HG03064 (cell line): ENCODE measurements around the gene BABAM2.

Experiments used
- ATAC-seq: cut with Tn5 transposase; IDR thresholded peaks from one replicate; pipeline ENCODE4 v1.9.1; 2021; ENCODE audit warnings: low read depth; ENCODE audit not compliant: unreplicated experiment

The BABAM2 gene

GRCh38 chr2:28348149-28348567 is 457.6 kb downstream of the BABAM2 start:
- ATAC-seq = no peak

DNA sequence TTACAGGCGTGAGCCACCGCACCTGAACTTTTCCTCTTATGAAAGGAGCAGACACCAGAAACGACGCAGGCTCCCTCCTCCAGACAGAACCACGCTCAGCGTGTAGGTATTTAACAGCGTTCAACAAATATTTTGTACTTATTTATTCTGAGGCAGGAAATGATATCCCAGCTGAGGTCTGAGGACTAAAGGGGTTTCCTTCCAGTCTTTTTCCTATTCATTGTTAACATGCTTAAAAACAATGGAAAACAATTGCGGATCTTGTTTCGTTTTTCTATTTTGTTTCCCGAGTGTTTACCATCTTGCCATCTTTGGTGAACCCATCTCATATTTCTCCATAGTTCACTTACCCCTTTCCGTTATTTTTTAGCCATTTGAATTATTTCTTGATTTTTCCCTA is 458.4 kb downstream of the BABAM2 start:
- ATAC-seq = no peak

DNA sequence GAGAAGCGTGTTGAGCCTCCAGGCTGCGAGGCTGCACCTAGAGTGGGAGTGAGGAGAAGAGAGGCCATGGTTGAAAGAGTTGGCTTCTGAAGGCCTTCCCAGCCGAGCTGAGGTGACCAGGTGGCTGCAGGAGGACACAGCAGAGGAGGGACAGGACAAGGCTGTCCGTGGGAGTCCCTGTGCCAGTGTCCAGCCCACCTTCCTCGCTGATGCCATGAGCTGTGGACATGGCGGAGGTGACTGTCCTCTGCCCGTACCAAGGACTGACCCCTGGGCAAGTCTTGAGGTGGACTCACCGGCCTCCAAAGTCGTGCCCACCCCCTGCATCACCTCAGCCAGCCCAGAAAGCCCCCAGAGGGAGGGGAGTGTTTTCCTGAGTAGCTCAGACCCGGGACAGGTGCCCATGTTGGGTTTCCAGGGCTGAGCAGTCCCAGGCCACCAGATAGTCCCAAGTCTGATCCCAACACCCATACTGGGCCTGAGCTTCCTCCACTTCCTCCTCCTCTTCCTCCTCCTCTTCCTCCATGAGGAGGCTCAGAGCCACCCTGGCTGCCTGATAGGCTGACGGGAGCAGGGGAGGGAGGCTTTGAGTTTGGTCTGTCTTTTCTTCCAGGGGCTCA is 459.1 kb downstream of the BABAM2 start:
- ATAC-seq = no peak

DNA sequence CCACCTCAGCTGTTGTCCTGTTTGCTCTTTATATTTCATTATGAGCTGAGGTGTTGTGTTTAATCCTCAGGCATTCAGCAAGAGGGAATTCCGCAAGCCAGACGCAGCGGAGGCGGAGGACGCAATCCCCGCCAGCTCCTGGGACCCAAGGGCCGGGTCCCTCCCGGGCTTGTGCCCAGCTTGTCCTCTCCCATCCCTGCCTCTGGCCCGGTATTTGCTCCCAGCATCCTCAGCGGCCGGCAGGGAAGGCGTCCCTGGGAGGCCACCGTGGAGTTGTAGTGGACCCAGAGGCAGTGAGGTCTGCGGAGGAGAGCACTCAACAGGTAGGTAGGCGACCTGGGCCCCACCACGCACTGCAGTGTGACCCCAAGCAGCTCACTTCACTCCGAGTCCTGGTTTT is 459.7 kb downstream of the BABAM2 start:
- ATAC-seq = no peak

DNA sequence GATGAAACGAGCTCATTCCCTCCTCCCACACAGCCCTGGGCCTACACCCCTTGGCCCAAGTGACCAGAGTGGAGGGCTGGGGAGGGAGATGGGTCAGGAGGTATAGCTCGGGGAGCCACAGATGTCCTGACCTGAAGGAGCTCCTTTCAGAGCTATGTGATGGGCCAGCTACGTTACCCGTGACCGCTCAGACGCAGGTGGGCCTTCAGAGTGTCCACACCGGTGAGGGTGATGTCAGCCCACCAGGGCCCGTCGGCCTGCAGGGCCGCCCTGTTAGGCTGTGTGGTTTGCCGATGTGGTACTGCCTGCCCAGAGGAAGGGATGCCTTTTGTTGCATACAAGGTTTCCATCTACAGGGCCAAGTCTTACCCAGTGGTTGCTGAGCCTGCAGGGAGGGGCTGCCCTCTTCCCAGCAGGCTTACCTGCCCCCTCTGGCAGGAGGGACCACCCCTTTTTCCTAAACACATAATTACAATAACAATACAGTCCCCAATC is 460.3 kb downstream of the BABAM2 start:
- no peak for ATAC-seq

DNA sequence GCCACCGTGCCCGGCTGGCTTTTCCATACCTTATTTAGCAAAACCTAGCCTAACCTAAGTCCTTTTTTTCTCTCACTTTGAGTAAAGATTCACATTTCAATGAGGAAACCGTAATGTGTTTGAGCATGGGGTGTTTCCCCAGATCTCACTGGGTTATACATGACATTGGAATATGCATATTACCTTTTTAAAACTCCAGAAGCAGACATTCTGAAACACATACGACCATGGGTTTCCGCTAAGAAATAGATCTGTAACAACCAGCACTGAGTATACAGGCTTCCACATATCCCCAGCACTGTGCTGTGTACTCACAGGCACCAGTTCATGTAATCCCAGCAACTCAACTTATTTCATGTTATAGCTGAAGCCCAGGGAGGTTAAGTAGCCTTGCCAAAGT is 461.1 kb downstream of the BABAM2 start:
- ATAC-seq = no peak

- no peak for ATAC-seq
These were observed 461.6 kb downstream of the BABAM2 start for GRCh38 chr2:28352104-28352503.

GRCh38 chr2:28352610-28353195 is 462.2 kb downstream of the BABAM2 start:
- ATAC-seq = no peak

- ATAC-seq = no peak
These were observed 464.5 kb downstream of the BABAM2 start for GRCh38 chr2:28354920-28355520.

DNA sequence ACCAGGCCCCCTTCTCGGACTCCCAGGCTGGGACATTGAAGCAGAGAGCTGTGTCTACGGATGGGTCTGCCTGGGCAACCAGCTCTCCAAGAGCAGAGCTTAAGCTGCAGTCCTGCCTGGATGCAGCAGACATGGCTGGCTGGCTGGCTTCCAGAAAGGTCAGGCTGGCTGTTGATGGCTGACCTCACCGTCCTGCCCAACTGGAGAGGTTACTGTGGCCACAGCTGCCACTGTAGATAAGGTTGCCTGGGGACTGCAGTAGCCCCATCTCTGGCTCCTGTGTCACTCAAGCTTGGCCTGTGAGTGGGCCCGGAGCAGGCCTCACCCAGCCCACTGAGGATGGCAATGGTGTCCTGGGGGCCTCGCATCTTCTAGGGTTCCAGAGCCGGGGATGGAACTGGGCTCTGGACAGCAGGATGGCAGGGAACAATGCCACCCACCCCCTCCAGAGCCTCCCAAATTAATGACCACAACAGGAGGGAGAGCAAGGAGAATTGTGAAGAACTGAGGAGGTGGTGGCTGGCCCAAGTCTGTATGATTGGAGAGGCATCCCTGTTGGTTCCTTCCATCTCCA is 465.1 kb downstream of the BABAM2 start:
- no peak for ATAC-seq

GRCh38 chr2:28356095-28356911 is 465.8 kb downstream of the BABAM2 start:
- ATAC-seq = no peak

GRCh38 chr2:28357055-28357454 is 466.5 kb downstream of the BABAM2 start:
- ATAC-seq = no peak

DNA sequence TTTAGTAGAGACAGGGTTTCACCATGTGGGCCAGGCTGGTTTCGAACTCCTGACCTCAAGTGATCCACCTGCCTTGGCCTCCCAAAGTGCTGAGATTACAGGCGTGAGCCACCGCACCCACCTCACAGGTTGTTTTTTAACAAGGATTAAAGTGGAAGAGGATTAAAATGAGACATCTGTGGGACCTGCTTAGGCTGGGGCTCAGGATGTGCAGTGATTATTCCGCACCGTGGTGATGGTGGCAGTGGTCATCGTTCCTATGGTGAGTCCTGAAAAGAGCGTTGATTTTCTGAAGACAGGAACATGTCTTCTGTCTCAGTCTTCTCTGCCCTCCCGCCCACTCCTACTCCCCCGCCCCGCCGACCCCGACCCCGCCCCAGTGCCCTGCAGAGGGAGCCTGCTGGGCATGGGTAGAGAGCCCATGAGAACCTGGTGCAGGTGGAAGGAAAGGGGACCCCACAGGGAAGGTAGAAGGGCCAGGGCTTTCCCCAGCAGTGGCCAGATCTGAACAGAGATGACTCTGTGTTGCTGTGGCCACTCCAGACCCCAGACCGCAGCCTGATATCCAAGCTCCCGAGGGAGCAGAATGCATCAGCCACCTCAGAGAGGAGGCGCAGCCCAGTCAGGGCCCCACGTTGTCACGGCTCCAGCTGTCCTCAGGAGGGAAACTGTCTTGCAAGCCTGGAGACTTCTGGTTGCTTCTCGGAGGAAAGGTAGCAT is 467.6 kb downstream of the BABAM2 start:
- ATAC-seq = no peak

DNA sequence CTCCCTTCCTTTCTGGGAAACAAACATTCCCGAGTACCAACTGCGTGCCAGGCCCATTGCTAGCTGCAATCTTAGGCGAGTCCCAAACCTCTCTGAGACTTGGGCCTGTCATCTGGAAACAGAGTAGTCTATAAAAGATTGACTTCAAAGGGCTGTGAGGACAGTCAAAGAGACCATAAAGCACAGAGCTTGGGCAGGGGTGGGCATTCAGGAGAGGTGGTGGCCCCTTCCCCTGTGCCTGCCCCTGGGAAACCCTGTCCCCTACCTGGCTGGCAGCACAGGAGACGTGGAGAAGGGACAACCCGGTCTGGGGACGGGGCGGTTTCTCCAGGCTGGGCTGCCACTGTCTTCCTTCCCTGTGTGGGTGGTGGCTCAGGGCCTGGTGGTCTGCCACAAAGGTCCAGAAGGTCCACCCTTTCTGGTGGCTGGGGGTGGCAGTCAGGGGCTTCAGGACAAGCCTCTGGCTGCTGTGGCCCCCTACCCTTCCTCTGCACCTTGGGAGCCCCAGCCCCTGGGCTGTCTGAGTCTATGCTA is 468.2 kb downstream of the BABAM2 start:
- no peak for ATAC-seq

- no peak for ATAC-seq
These were observed 468.9 kb downstream of the BABAM2 start for GRCh38 chr2:28359222-28360057.

GRCh38 chr2:28360058-28360717 is 469.7 kb downstream of the BABAM2 start:
- no peak for ATAC-seq

- ATAC-seq = no peak
These were observed 470.3 kb downstream of the BABAM2 start for GRCh38 chr2:28360718-28361293.

- ATAC-seq = no peak
These were observed 471.6 kb downstream of the BABAM2 start for GRCh38 chr2:28361991-28362710.
